Effector CD4-positive, alpha-beta T cell (primary cell): ENCODE results near the gene UBA3.

Source experiments
- DNase-seq: peaks from one replicate; pipeline ENCODE4 v3.0.0-alpha.2; 2020

UBA3 gene

GRCh38 chr3:69065318-69065964 lies 14.7 kb downstream of the UBA3 start:
- DNase-seq, result no peak

- no peak for DNase-seq
Measured at GRCh38 chr3:69063636-69064035, 16.5 kb downstream of the UBA3 start.

GRCh38 chr3:69059688-69060087 lies 20.5 kb downstream of the UBA3 start:
- DNase-seq, result no peak

GRCh38 chr3:69058947-69059224 lies 21.3 kb downstream of the UBA3 start:
- DNase-seq, result no peak

GRCh38 chr3:69058180-69058946 lies 21.8 kb downstream of the UBA3 start:
- no peak for DNase-seq

GRCh38 chr3:69052472-69052898 lies 27.7 kb downstream of the UBA3 start:
- no peak for DNase-seq

GRCh38 chr3:69051756-69052471 lies 28.3 kb downstream of the UBA3 start, which contains the start of gene TMF1:
TMF1 (minus strand) TSS chr3:69052333; CDS start chr3:69052086, 247 bp downstream.
- DNase-seq, result peak; percentile 98

GRCh38 chr3:69048990-69049389 lies 31.2 kb downstream of the UBA3 start:
- no peak for DNase-seq

GRCh38 chr3:69044608-69045007 lies 35.6 kb downstream of the UBA3 start:
- DNase-seq, result no peak

GRCh38 chr3:69033470-69033869 lies 46.7 kb downstream of the UBA3 start:
- no peak for DNase-seq

GRCh38 chr3:69032737-69033136 lies 47.4 kb downstream of the UBA3 start:
- DNase-seq, result no peak

GRCh38 chr3:69032142-69032541 lies 48.0 kb downstream of the UBA3 start:
- no peak for DNase-seq

- no peak for DNase-seq
Measured at GRCh38 chr3:69031635-69032034, 48.5 kb downstream of the UBA3 start.

- no peak for DNase-seq
Measured at GRCh38 chr3:69020857-69021256, 59.3 kb downstream of the UBA3 start.

- DNase-seq, result no peak
Measured at GRCh38 chr3:69020424-69020823, 59.7 kb downstream of the UBA3 start.

- DNase-seq, result no peak
Measured at GRCh38 chr3:69016901-69017300, 63.3 kb downstream of the UBA3 start.

- no peak for DNase-seq
Measured at GRCh38 chr3:69016102-69016501, 64.1 kb downstream of the UBA3 start.

GRCh38 chr3:69014022-69014580 lies 66.1 kb downstream of the UBA3 start:
- no peak for DNase-seq

- DNase-seq, result peak; percentile 74
Measured at GRCh38 chr3:69013253-69014021, 66.7 kb downstream of the UBA3 start, which contains the start of gene EOGT. EOGT (minus strand) TSS chr3:69013684; CDS start chr3:69009846, 3,838 bp downstream.

GRCh38 chr3:69012800-69013252 lies 67.3 kb downstream of the UBA3 start:
- DNase-seq, result no peak

GRCh38 chr3:69012100-69012799 lies 67.9 kb downstream of the UBA3 start:
- no peak for DNase-seq
